Fibroblast of skin of right quadriceps (primary cell): ENCODE data around the gene LRRIQ1.
"Not testable (repeated sequence)": the region's sequence is repeated elsewhere in the genome, so short reads cannot be mapped to it uniquely, and the experiment has no call there.

ENCODE experiments used
- DNase-seq: peaks from one replicate; pipeline ENCODE4 v3.0.0-alpha.2; 2013

Gene LRRIQ1

DNA sequence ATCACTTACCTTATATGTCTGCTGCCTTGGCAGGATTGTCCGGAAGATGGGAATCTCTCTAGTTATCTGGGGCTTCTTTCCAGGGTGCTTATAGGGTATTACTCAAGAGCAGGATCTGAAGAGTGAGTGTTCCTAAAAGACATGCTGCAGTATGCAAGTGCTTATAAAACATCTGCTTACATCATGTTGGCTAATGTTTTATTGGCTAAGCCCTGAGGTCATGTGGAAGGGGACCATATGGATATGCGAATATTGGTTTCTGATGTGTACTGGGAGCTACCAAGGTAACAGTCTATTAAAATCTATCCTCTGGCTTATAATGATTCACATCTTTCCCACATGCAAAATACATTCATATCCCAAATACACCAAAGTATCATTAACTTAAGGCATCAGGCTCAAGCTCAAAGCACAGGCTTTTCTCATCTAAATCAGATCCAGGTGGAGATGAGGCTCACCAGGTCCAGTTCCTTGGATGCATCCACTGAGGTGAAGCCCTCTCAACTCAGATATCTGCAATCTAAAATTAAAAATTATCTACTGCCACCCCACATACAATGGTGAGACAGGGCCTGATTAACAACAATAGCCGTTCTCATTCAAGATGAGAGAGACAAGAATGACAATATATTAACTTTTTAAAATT, 29.8 kb downstream of the LRRIQ1 start:
- DNase-seq = peak; percentile 3

DNA sequence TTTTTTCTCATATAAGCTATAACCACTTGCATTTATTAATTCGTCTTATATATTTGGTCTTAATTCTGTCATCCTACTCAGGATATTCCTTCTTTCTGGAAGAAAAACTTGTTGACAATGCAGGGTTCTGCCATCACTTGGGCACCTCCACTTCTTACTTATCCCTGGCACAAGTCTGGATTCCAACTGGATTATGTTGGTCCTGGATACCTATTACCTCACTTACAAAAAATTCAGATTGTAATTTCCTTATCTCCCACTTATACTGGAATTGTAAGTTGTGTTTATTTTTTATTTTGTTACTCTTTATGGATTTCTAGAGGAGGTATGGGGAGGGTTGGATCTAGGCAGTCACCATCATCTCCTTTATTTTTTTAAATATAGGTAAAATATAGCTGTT, 36.7 kb downstream of the LRRIQ1 start:
- DNase-seq = no peak

DNA sequence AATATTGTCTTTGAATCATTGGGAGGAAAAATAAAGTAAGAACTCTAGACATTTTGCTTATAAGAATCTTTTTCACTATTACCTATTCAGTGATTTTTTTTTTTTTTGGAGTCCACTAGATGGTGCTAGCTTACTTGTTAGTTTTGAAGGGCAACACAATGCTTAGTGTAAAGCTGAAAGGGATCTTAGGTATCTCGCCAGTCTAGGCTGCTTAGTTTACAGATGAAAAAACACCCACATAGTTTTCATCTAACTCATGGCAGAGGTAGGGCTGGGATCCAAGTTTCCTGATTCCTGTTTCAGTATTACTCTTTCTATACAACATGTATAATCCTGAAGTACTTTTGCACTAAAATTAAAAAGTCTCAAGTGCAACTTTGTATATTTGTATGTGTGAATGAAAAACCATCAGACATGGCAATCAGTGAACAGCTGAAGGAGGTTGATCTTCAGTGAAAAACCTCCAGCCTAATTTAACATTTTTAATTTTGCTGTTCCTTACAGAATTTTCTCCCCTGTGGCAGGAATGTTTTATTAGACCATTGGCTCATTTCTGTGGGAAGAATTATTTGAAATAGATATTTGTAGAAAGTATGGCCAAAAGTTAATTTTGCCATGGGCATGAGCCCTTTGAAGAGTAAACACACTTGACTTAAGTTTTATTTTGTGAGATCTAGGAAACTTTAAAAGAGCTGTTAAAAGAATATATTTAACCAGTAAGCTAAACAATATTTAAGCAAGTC, 40.7 kb downstream of the LRRIQ1 start:
- DNase-seq = peak; percentile 87

DNA sequence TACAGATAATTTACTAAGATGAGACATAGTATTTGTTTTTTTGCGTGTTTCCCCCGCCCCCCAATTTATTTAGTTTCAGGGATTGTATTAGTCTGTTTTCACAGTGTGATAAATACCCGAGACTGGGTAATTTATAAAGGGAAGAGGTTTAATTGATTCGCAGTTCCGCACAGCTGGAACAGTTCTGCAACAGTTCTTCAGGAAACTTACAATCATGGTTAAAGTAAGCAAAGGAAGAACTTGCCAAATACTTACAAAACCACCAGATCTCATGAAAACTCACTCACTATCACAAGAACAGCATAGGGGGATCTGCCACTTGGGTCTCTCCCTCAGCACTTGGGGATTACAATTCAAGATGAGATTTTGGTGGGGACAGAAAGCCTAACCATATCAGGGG, 48.9 kb downstream of the LRRIQ1 start:
- DNase-seq = no peak

DNA sequence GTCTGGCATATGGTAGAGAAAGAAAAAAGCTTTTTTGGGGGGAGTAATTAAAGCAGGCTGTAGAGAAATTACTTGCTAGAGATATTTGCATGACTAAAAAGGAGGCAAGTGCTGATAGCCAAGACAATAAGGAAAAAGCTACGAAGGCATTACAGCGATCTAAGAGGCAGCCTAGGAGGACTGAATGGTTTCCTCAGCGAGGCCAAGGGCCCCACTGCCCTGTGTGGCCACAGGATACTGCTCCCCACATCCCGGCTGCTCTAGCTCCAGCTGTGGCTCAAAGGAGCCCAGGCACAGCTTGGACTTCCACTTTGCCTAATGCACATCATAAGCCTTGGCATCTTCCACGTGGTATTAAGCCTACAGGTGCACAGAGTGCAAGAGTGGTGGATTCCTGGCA, 53.6 kb downstream of the LRRIQ1 start:
- no peak for DNase-seq

DNA sequence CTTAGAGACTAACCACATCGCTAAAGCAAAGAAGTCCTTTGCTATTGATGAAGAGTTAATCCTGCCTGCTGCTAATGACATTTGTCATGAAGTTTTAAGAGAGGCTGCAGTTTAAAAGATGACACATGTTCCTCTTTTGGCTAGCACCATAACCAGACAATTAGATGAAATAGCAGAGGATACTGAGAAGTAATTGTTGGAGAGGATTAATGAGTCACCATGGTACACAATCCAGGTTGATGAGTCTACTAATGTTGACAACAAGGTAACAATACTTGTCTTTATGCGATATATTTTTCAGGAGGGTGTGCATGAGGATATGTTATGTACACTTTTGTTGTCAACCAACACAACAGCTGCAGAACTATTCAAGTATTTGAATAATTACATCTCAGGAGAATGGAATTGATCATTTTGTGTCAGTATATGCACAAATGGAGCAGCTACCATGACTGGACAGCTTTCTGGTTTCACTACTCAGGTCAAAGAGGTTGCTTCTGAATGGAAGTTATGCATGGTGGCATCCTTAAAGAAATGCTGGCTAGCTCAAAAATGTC, 56.7 kb downstream of the LRRIQ1 start:
- DNase-seq = peak; percentile 1

DNA sequence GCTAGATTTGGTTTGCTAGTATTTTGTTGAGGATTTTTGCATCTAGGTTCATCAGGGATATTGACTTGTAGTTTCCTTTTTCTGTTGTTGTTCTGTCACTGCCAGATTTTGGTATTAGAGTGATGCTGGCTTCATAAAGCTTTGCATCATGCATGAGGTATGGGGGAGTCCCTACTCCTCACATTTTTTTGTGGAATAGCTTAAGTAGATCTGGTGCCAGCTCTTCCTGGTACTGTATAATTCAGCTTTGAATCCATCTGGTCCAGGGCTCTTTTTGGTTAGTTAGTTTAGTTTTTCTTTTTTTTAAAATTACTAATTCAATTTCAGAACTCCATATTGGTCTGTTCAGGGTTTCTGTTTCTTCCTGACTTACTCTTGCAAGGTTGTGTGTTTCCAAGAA, 59.4 kb downstream of the LRRIQ1 start:
- DNase-seq = no peak

DNA sequence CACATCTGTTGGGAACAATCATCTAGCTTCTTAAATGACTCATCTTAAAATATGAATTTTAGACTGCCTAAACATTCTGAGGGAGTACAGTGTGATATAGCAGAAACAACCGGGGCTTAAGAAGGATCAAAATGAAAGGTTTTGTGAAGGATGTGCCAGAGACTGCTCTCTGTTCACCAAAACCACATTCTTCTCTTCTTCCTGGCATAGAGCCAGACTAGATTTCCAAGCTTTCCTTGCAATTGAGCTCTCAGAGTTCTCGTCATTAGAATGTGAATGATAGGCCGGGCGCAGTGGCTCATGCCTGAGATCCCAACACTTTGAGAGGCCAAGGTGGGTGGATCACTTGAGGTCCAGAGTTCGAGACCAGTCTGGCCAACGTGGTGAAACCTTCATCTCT, 94.5 kb downstream of the LRRIQ1 start:
- peak; percentile 12 for DNase-seq

DNA sequence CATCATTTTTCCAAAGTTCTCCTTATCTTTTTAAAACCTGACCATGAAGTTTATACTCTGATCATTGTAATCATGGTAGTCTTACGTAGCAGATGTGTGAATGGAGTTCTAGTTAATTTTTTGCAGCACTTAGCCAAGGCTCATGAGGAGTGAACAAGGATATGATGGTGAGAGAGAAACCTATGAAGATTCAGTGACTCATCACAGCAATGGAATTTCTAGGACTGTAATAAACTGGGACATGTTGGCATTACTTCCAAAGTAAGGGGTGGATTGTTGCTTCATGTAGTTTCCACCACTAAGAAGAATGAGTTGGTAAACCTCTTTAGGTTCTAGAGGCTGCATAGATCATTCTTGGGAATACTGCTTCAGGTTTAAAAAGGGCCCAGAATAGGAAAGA, 102.7 kb downstream of the LRRIQ1 start:
- DNase-seq = peak; percentile 3

DNA sequence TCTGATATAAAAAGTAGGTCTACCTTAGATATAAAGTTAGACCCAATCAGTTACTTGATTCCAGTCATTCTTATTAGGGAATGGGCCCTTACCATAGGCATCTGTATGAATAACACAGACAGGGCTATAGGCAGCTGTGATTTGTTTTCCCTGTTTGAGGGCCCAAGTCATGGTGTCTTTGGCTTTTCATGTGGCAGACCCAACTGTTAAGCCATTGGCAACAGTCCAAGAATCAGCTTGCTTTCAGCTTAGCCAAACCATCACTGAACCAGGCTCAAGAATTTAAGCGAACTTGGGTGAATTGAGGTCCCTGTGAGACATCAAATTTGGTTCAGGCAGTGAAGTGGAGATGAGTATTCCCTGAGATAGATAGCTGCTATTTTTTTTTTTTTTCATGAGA, 111.2 kb downstream of the LRRIQ1 start:
- no peak for DNase-seq

DNA sequence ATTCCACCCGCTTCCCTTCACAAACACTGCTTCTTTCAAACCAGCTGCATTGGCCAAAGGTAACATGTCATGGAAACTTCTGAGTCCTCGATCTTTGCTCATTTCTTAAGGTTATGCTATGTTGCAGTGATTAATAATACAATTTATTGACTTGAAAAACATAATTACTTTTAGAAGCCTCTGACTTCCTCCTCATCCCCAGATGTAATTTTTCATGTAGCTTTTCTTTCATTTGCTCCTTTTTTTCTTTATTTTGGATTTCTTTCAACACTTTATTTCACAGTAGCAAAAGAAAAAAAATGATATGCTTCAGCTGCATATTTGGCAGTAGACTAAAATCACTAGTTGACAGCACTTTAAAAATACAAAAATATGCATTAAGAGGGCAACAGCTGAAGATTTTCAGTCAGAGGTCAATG, 116.2 kb downstream of the LRRIQ1 start:
- no peak for DNase-seq

DNA sequence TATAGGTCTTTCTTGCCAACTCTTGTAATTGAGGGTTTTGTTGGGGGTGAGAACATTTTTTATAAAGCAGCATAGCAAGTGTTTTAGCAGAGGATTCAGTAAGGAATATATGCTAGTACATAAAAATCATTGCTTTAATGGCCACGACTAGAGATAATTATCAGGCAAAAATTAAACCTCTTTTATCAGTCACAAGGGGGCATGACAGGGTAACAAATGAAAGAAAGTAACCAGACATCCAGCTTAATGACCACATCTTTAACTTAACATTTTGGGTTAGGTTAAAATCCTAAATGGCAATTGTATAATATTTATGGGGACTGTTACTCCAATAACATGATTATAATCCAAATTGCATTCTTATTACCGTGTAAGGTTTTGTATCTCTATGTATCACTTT, 119.6 kb downstream of the LRRIQ1 start:
- peak; percentile 9 for DNase-seq

DNA sequence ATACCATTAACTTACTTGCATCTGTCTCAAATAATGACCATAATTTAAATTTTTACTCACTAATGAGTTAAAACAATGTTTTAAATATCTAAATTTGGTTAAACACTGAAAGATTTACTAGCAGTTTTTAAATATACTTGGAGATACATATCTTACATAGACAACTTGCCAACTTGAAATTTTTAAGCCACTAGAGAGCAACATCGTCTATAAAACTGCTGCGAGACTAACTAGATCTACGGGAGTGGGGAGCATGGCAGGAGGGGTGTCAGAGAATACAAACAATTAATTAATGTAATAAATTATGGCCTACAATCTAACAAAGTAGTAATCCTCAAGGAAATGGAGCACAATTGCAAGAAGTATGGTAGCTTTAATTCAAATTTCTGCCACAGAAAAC, 120.4 kb downstream of the LRRIQ1 start:
- DNase-seq = no peak

DNA sequence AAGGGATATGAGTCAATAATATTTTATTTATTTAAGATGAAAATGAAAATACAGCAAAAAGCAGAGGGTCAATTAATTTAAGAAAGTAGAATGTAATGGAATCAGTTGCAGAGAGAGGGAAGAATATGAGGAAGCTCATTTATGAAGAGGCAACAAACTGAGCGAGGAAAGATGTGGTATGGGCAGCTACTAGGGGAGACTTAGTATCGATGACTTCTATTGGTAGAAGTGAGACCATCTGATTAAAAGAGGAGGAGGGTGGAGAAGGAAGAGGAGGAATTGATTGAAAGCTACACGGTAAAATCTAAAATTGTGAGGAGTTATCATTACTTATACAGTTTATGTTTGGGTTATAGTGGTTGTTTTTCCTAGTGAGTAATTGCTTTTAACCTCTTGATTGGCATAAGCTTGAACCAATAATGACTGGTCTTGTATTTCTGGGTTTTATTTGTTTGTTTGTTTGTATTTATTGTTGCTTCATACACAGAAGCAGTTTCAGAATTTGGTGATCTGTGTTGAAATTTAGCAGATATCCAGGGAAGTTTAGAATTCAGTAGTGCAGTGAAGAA, 121.0 kb downstream of the LRRIQ1 start:
- no peak for DNase-seq

DNA sequence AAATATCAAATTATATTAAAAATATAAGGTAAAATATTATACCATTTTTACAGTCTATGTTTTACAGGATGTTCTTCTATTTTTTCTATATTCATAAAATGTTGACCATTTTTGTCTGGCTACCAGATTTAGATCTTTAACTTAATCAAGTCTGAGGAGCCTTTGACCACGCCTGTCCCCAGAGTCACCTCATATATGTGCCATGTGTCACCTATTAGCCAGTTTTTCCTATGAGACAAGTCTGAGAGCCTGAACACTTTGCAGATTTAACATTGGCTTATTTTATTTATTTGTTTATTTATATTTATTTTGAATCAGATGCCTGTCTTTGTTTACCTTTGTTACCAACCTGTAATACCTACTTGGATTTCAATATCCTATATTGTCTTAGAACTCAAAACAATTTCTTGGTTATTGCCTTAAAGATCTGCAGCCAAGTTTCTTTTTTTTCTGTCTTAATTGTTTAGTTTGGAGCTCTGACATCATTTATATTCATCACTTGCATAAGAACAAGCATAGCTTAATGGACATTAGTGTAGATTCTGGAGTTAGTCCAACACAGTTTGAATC, 127.7 kb downstream of the LRRIQ1 start:
- no peak for DNase-seq

DNA sequence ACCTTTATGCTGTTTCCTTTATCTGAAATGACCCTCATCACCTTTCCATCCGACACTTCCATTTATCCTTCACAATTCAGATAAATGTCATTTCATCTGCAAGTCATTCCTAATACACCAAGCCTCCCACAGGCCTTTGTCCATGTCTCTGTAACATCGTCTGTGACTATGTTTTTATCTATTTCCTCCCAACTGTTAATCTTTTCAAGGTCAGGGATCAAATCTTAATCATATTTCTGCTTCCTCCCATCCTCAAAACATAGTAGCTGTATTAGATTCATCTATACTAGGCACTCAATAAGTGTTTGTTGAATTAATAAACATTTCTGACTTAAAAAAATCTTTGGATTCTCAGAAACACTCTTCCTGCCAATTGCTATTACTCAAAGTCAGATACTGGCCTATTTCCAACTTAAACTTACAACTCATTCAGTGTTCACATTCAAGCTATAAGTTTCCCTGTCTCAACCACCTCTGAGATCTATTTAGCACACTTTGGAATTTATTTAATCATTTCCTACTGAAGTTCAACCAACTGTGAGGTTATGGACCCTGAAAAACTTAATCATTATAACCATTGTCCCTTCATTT, 143.6 kb downstream of the LRRIQ1 start:
- peak; percentile 39 for DNase-seq

DNA sequence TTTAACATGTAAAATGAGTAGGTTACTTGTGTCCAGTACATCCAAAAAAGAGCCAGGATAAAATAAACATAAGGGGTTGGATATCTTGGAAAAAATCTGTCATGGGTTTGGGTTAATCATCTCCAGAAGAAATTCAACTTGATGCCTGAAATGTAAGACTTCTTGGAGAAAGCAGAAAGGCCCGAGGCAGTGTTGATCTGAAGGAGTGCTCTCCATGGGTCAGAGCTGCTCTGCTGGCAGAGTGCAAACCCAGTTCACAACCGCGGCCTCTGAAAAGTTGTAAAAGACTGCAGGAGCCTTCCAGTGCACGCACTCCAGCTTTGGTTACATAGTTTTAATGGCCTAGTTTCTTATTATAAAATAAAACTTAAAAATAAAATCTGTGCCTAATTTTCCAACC, 146.5 kb downstream of the LRRIQ1 start:
- DNase-seq = no peak

DNA sequence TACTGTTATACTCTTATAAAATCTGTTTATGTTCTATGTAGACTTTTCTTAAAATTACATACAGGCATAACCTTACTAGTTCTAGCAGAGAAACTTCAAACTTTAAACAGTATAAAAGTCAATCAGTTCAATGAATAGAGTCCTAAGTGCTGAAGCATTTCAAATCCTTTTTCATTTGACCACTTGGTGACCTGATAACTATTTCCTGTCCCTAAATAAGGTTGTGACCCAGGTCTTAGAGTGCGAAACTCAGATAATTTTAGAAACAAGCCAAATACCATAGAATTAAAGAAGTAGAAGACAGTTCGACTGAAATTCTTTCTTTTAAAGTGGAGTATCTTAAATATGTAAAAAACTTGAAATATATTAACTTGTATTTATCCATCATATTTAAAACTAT, 147.7 kb downstream of the LRRIQ1 start:
- no peak for DNase-seq

DNA sequence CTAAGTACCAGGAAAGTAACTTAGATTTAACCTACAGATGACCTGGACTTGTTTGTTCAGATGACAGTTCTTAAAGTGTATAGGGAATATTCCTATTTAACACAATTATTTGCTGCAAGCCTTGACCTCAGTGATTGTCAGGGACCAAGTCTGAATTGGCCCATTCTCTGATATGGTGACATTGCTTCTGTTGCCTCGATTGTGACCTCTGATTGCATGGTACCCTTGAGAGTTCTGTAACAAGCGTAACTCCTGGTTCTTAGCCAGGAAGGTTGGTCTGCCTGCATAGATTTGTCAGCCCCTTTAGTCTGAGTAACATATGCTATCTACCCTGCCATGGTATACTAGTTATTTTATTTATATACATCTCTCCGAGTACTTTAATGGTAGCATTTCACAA, 150.1 kb downstream of the LRRIQ1 start:
- no peak for DNase-seq

DNA sequence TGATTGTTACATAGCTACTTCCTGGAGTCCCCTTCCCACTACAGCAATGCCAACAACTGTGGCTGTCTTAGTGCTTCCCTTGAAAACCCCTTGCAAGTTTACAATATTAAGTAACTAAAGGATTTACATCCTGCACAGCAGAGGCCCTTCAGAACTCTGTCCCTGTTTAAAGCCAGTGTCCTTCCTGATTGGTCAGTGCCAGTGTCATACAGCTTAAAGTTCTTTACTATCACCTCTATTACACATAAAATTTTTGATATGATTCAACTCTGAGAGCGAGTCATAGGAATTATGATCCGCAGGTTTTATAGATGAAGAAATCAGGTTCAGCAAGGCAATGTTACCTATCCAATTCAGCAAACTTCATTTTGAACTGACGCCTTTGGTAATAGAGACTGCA, 152.5 kb downstream of the LRRIQ1 start:
- no peak for DNase-seq

DNA sequence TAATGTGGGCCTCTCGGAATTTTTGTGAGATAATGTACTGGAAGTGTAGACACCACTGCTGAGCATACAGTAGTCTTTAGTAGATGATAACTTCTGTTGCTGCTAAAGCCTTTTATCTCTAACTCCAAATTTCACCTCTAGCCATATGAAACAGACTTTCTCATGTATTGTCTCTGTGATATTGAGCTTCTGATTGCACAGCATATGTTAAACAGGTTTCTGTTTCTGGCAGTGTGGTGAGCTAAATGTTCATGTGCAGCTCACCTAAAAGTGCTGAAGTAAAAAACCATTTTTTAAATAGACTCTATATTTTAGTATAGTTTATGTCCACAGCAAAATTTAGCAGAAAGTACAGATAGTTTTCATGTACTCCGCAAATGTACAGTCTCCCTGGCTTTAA, 154.6 kb downstream of the LRRIQ1 start:
- no peak for DNase-seq

DNA sequence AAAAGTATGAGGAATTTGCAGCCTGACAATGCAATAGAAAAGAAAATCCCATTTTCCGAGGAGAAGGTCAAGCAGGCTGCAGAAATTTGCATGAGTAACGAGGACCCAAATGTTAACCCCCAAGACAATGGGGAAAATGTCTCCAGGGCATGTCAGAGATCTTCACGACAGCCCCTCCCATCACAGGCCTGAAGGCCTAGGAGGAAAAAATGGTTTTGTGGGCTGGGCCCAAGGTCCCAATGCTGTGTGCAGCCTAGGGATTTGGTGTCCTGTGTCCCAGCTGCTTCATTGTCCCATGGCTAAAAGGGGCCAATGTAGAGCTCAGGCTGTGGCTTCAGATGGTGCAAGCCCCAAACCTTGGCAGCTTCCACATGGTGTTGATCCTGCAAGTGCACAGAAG, 167.7 kb downstream of the LRRIQ1 start:
- DNase-seq = not testable (repeated sequence)

DNA sequence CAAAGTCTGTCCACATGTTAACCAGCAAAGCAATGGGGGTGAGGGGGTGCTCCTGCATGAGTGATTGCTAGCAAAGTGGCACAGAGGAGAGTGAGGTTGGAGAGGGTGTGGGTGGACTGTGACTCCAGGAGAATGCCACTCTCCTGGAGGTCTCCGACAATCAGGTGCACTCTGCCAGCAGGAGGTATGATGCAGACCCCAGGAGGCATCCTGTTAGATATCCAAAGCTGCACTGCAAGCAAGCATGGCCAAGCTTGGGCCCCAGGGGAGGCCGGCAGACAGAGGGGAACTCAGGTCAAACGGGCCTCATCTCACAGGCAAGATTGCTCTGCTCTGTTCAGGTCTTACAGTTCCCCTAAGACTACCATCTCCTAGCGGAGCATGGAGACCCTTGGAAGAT, 170.4 kb downstream of the LRRIQ1 start:
- no peak for DNase-seq
